Right atrium auricular region (tissue), 2 donors: ENCODE data around the gene HLA-DMB. TPM values are rescaled to one million over a fixed set of nuclear protein-coding genes. Genes with fewer than 3 reads are reported as not detected.
"Not testable (repeated sequence)": the region's sequence is repeated elsewhere in the genome, so short reads cannot be mapped to it uniquely, and the experiment has no call there.

Source experiments
- DNase-seq: peaks from one replicate; pipeline ENCODE4 v3.0.0-alpha.2; 2019; ENCODE audit warnings: low spot score
- H3K27ac ChIP-seq, 2 donors: fragments of 200-600 bp; sonication (generic); 1 replicate in 1 of 2; 2 replicates in 1 of 2; pipeline ENCODE4 v1.5.1; 2016 to 2019
- H3K27me3 ChIP-seq, 2 donors: fragments of 200-600 bp; sonication (generic); one replicate each; pipeline versions ENCODE4 v1.5.1 to v1.6.0; 2017 to 2019
- H3K36me3 ChIP-seq: fragments of 200-600 bp; sonication (generic); one replicate; pipeline ENCODE4 v1.5.1; 2016
- H3K4me1 ChIP-seq, 2 donors: fragments of 200-600 bp; sonication (generic); one replicate each; pipeline versions ENCODE4 v1.5.1 to v1.6.0; 2017 to 2019
- H3K4me3 ChIP-seq, 2 donors: fragments of 200-600 bp; sonication (generic); 1 replicate in 1 of 2; 2 replicates in 1 of 2; pipeline ENCODE4 v1.5.1; 2017 to 2019; ENCODE audit warnings: mild to moderate bottlenecking in 1 of 2, moderate library complexity in 1 of 2
- H3K9me3 ChIP-seq, 2 donors: fragments of 200-600 bp; sonication (generic); one replicate each; pipeline ENCODE4 v1.5.1; 2019
- total RNA-seq, 2 donors: library from RNA; depleted of rRNA; stranded (reverse); fragments of >200 nt; gene quantifications; one replicate each; pipeline ENCODE4 v1.1.0, GENCODE V29; 2016
- TF ChIP-seq, protein P1 (sequence below), 2 donors: fragments of 200-600 bp; sonication (generic); IDR thresholded peaks; one replicate each; pipeline ENCODE4 v1.5.1; 2019; ENCODE audit warnings: antibody characterized with exemption in 2 of 2

The HLA-DMB gene
- total RNA-seq, 2 donors from 2014 or later = 3.6 to 12.9 TPM

- H3K4me1 ChIP-seq = peaks cover 0 to 13% of the 10 kb centered on the region in 2 donors
- DNase-seq = no peak
- H3K27ac ChIP-seq = no peak overlapping the region
- TF ChIP-seq, protein P1, sequence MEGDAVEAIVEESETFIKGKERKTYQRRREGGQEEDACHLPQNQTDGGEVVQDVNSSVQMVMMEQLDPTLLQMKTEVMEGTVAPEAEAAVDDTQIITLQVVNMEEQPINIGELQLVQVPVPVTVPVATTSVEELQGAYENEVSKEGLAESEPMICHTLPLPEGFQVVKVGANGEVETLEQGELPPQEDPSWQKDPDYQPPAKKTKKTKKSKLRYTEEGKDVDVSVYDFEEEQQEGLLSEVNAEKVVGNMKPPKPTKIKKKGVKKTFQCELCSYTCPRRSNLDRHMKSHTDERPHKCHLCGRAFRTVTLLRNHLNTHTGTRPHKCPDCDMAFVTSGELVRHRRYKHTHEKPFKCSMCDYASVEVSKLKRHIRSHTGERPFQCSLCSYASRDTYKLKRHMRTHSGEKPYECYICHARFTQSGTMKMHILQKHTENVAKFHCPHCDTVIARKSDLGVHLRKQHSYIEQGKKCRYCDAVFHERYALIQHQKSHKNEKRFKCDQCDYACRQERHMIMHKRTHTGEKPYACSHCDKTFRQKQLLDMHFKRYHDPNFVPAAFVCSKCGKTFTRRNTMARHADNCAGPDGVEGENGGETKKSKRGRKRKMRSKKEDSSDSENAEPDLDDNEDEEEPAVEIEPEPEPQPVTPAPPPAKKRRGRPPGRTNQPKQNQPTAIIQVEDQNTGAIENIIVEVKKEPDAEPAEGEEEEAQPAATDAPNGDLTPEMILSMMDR (IDR thresholded peaks at IDR 0.05) = no peak
- H3K27me3 ChIP-seq = no peaks in the 10 kb centered on the region
- H3K9me3 ChIP-seq = peaks cover 0 to 7% of the 10 kb centered on the region in 2 donors
- no peaks in the 10 kb centered on the region for H3K36me3 ChIP-seq
- no peak overlapping the region for H3K4me3 ChIP-seq
Measured at GRCh38 chr6:32945108-32945760, 4.4 kb upstream of the HLA-DMB start.

GRCh38 chr6:32943864-32944649 is 3.2 kb upstream of the HLA-DMB start:
- peaks cover 0 to 7% of the 10 kb centered on the region in 2 donors for H3K9me3 ChIP-seq
- TF ChIP-seq, protein P1 (IDR thresholded peaks at IDR 0.05) = no peak
- H3K4me3 ChIP-seq = no peak overlapping the region
- no peak for DNase-seq
- no peak overlapping the region for H3K27ac ChIP-seq
- H3K27me3 ChIP-seq = no peaks in the 10 kb centered on the region
- H3K36me3 ChIP-seq = no peaks in the 10 kb centered on the region
- H3K4me1 ChIP-seq = peaks cover 0 to 15% of the 10 kb centered on the region in 2 donors

DNA sequence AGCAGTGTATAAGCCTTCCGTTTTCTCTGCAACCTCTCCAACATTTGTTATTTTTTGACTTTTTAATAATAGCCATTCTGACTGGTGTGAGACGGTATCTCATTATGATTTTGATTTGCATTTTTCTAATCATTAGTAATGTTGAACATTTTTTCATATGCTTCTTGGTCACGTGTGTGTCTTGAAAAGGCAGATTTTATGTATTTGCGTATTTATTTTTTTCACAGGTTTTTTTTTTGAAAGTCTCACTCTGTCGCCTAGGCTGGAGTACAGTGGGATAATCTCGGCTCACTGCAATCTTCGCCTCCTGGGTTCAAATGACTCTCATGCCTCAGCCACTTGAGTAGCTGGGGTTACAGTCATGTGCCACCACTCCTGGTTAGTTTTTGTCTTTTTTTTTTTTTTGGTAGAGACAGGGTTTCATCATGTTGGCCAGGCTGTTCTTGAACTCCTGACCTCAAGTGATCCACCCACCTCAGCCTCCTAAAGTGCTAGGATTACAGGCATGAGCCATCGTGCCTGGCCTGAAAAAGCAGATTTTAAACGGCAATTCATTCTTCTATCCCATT is 1.8 kb upstream of the HLA-DMB start:
- not testable (repeated sequence) for H3K4me3 ChIP-seq, H3K27me3 ChIP-seq, DNase-seq, H3K36me3 ChIP-seq, H3K9me3 ChIP-seq, H3K27ac ChIP-seq
- H3K4me1 ChIP-seq = peaks cover 0 to 15% of the 10 kb centered on the region in 2 donors

GRCh38 chr6:32941214-32941768 is 463 bp upstream of the HLA-DMB start:
- Histone ChIP-seq H3K27ac (peak overlapping the region; percentile 61 to 62), H3K4me1 (peaks cover 0 to 15% of the 10 kb centered on the region in 2 donors), H3K27me3 (no peaks in the 10 kb centered on the region), H3K36me3 (no peaks in the 10 kb centered on the region), H3K4me3 (no peak overlapping the region), H3K9me3 (peaks cover 0 to 6% of the 10 kb centered on the region in 2 donors)
- DNase-seq = no peak
- TF ChIP-seq, protein P1 (IDR thresholded peaks at IDR 0.05) = no peak

DNA sequence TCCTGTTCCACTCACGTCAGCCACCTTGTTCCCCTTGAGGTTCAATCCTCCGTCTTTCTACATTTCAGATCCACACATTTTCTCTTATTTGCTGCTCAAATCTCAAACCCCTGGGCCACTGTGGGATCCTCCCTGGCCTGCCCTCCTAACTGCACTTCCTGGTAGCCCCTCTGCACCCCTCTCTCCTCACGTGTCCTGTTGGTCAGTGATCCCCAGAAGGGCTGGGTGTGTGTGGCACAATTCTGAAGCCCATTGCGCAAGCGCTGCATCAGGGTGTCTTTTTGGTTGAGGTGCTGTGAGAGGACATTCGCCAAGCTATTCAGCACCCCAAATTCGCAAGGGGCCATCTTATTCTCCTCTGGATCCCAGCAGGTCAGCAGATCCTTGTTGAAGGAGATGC is 2.3 kb downstream of the HLA-DMB start:
- Histone ChIP-seq H3K9me3 (no peaks in the 10 kb centered on the region), H3K27me3 (no peaks in the 10 kb centered on the region), H3K4me3 (no peak overlapping the region), H3K4me1 (peaks cover 0 to 15% of the 10 kb centered on the region in 2 donors), H3K36me3 (no peaks in the 10 kb centered on the region), H3K27ac (no peak overlapping the region)
- no peak for DNase-seq
- TF ChIP-seq, protein P1 (IDR thresholded peaks at IDR 0.05) = no peak

- Histone ChIP-seq H3K27me3 (no peaks in the 10 kb centered on the region), H3K36me3 (no peaks in the 10 kb centered on the region), H3K9me3 (no peaks in the 10 kb centered on the region), H3K27ac (peak overlapping the region; percentile 10 to 15), H3K4me3 (no peak overlapping the region), H3K4me1 (peaks cover 0 to 15% of the 10 kb centered on the region in 2 donors)
- no peak for DNase-seq
- TF ChIP-seq, protein P1 (IDR thresholded peaks at IDR 0.05) = no peak
Measured at GRCh38 chr6:32937230-32937633, 3.6 kb downstream of the HLA-DMB start.
